ENCODE measurements around the gene CAMSAP3.

The CAMSAP3 gene

GRCh38 chr19:7657131-7657751 is 61.6 kb downstream of the CAMSAP3 start:
- DNase-seq = no peak

GRCh38 chr19:7658219-7658686 is 62.6 kb downstream of the CAMSAP3 start:
- DNase-seq = no peak

DNA sequence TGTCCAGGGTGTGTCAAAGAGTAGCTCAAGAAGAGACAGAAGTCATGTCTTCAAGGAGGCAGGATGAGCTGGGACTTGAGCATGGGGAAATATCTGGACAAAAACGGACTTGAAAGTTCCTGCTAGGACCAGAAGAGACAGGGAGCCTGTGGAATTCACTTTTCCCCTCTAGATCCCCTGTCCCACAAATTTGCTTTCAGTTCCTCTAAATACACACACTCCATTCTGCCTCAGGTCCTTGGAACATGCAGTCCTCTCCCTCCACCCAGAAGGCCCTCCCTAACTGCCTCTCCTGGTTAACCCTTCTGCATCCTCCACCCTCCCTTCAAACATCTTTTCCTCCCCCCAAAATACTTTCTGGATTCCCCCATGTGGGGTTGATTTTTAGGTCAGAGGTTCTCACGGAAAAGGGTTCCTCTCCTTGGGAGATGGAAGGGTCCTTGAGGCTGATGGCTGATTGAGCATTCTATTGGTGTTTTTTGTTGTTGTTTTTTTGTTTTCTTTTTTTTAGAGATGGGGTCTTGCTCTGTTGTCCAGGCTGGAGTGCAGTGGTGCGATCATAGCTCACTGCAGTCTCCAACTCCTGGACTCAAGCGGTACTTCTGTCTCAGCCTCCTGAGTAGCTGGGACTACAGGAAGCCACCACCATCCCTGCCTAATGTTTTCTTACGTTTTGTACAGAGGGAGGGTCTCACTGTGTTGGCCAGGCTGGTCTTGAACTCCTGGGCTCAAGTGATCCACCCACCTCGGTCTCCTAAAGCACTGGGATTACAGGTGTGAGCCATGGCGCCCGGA is 66.3 kb downstream of the CAMSAP3 start:
- DNase-seq = no peak

DNA sequence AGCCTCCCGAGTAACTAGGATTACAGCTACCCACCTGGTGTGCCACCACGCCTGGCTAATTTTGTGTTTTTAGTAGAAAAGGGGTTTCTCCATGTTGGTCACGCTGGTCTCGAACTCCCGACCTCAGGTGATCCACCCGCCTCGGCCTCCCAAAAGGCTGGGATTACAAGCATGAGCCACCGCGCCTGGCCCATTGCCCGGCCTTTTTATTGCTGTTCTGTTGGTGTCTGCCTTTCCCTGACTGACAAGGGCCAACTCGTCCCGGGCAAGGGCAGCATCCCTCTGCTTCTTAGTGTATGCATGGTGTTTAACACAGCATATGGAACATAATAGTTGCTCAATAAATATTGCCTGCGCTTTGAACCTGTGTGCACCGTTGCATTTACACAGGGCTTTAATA is 67.0 kb downstream of the CAMSAP3 start:
- DNase-seq = no peak

- no peak for DNase-seq
These were observed 68.0 kb downstream of the CAMSAP3 start for GRCh38 chr19:7663706-7664105.

GRCh38 chr19:7665076-7665475 is 69.4 kb downstream of the CAMSAP3 start:
- no peak for DNase-seq
